GM23338 (cell line): ENCODE data around the gene STX8. TPM values are rescaled to one million over a fixed set of nuclear protein-coding genes. Genes with fewer than 3 reads are reported as not detected.

Experiments used
- ATAC-seq: fragments of 200-7000 bp; cut with Tn5 transposase; 3 replicates; pipeline ENCODE4 v1.9.1; 2020
- DNase-seq: peaks from one replicate; pipeline ENCODE4 v3.0.0-alpha.2; 2015; ENCODE audit warnings: low spot score
- H2AFZ ChIP-seq: fragments of 200-600 bp; sonication (generic); 2 replicates; pipeline ENCODE4 v1.8.0; 2016; ENCODE audit warnings: antibody characterized with exemption, mild to moderate bottlenecking, moderate library complexity
- H3F3A ChIP-seq: fragments of 200-600 bp; sonication (generic); replicated peaks from 2 replicates; pipeline ENCODE4 v1.8.0; 2017; ENCODE audit warnings: antibody characterized with exemption, mixed run types, low read depth
- H3K27ac ChIP-seq: fragments of 200-600 bp; sonication (generic); 2 replicates; pipeline ENCODE4 v1.6.1; 2016; ENCODE audit warnings: low read depth
- H3K27me3 ChIP-seq: fragments of 200-600 bp; sonication (generic); 2 replicates; pipeline ENCODE4 v1.8.0; 2016; ENCODE audit warnings: mild to moderate bottlenecking, mixed run types, moderate library complexity; ENCODE audit not compliant: insufficient read depth
- H3K36me3 ChIP-seq: fragments of 200-600 bp; sonication (generic); 2 replicates; pipeline ENCODE4 v1.8.0; 2016; ENCODE audit warnings: mild to moderate bottlenecking; ENCODE audit not compliant: insufficient read depth
- H3K4me1 ChIP-seq: fragments of 200-600 bp; sonication (generic); 2 replicates; pipeline ENCODE4 v1.8.0; 2016; ENCODE audit warnings: mild to moderate bottlenecking, moderate library complexity; ENCODE audit not compliant: insufficient read depth
- H3K4me2 ChIP-seq: fragments of 200-600 bp; sonication (generic); 2 replicates; pipeline ENCODE4 v1.7.1; 2017; ENCODE audit warnings: mixed run types
- H3K4me3 ChIP-seq: fragments of 200-600 bp; sonication (generic); 2 replicates; pipeline ENCODE4 v1.6.1; 2016; ENCODE audit warnings: mixed run types
- H3K79me2 ChIP-seq: fragments of 200-600 bp; sonication (generic); replicated peaks from 2 replicates; pipeline ENCODE4 v1.8.0; 2017; ENCODE audit warnings: mild to moderate bottlenecking; ENCODE audit not compliant: insufficient read depth
- H3K9me2 ChIP-seq: fragments of 200-600 bp; sonication (generic); 2 replicates; pipeline ENCODE4 v1.8.0; 2017; ENCODE audit not compliant: insufficient read depth
- H4K20me1 ChIP-seq: fragments of 200-600 bp; sonication (generic); replicated peaks from 2 replicates; pipeline ENCODE4 v1.8.0; 2017; ENCODE audit warnings: mild to moderate bottlenecking; ENCODE audit not compliant: insufficient read depth
- H3K27ac Mint-ChIP-seq: 2 replicates; pipeline ENCODE4 v1.8.0; 2020; ENCODE audit warnings: inconsistent platforms, mild to moderate bottlenecking, moderate library complexity, mixed read lengths
- H3K27me3 Mint-ChIP-seq: 3 replicates; pipeline ENCODE4 v1.8.0; 2022; ENCODE audit warnings: low read depth, mild to moderate bottlenecking, moderate library complexity, mixed read lengths, inconsistent platforms; ENCODE audit not compliant: insufficient read depth, poor library complexity
- H3K36me3 Mint-ChIP-seq: 3 replicates; pipeline ENCODE4 v1.8.0; 2021; ENCODE audit warnings: low read depth, mild to moderate bottlenecking, inconsistent platforms, moderate library complexity, mixed read lengths
- H3K4me1 Mint-ChIP-seq: 3 replicates; pipeline ENCODE4 v1.8.0; 2020; ENCODE audit warnings: mild to moderate bottlenecking, inconsistent platforms, mixed read lengths
- H3K4me3 Mint-ChIP-seq: 3 replicates; pipeline ENCODE4 v1.8.0; 2021; ENCODE audit warnings: moderate library complexity, mild to moderate bottlenecking, inconsistent platforms, mixed read lengths
- H3K9me3 Mint-ChIP-seq: 3 replicates; pipeline ENCODE4 v1.8.0; 2020; ENCODE audit warnings: moderate library complexity, mild to moderate bottlenecking, inconsistent platforms, mixed read lengths
- CREB1 ChIP-seq: fragments of 250-450 bp; sonication (Bioruptor Pico); IDR thresholded peaks from 2 replicates; pipeline ENCODE4 v1.5.0; 2020; ENCODE audit warnings: low read depth, mild to moderate bottlenecking, moderate library complexity
- CTCF ChIP-seq, 2 experiments: fragments of 200-600 bp in 1 of 2; sonication (generic) in 1 of 2; conservative IDR thresholded peaks; 2 replicates each; pipeline versions ENCODE4 v1.5.1 to v1.6.1; 2016 to 2017; ENCODE audit warnings: antibody characterized with exemption in 2 of 2, low read depth in 2 of 2, mild to moderate bottlenecking in 2 of 2, moderate library complexity in 1 of 2
- ETS1 ChIP-seq: IDR thresholded peaks from 2 replicates; pipeline ENCODE4 v1.6.1; 2016; ENCODE audit warnings: antibody characterized with exemption
- EZH2phosphoT487 ChIP-seq: fragments of 200-600 bp; sonication (generic); IDR thresholded peaks from one replicate; pipeline ENCODE4 v1.8.1; 2018; ENCODE audit warnings: antibody characterized with exemption; ENCODE audit not compliant: unreplicated experiment
- JUNB ChIP-seq: IDR thresholded peaks from one replicate; pipeline ENCODE4 v1.6.1; 2016; ENCODE audit warnings: antibody characterized with exemption; ENCODE audit not compliant: unreplicated experiment
- NANOG ChIP-seq: IDR thresholded peaks from 2 replicates; pipeline ENCODE4 v1.6.1; 2016; ENCODE audit warnings: antibody characterized with exemption, borderline replicate concordance
- POLR2AphosphoS5 ChIP-seq: IDR thresholded peaks from 2 replicates; pipeline ENCODE4 v1.6.1; 2016; ENCODE audit warnings: antibody characterized with exemption, low read depth
- REST ChIP-seq: IDR thresholded peaks from one replicate; pipeline ENCODE4 v1.6.1; 2018; ENCODE audit warnings: antibody characterized with exemption; ENCODE audit not compliant: unreplicated experiment
- STAT1 ChIP-seq: IDR thresholded peaks from one replicate; pipeline ENCODE4 v1.6.1; 2016; ENCODE audit warnings: antibody characterized with exemption; ENCODE audit not compliant: unreplicated experiment
- ZNF114 ChIP-seq: fragments of 250-450 bp; sonication (Bioruptor Pico); IDR thresholded peaks from 2 replicates; pipeline ENCODE4 v1.5.0; 2020; ENCODE audit warnings: mild to moderate bottlenecking, moderate library complexity
- ZNF331 ChIP-seq: fragments of 250-450 bp; sonication (Bioruptor Pico); IDR thresholded peaks from 2 replicates; pipeline ENCODE4 v1.5.0; 2020; ENCODE audit warnings: low read depth, mild to moderate bottlenecking, moderate library complexity
- ZNF462 ChIP-seq: fragments of 250-450 bp; sonication (Bioruptor Pico); IDR thresholded peaks from 2 replicates; pipeline ENCODE4 v1.5.0; 2020; ENCODE audit warnings: mild to moderate bottlenecking, moderate library complexity
- polyA plus RNA-seq: library from polyadenylated mRNA; unstranded; fragments of >200 nt; fragmentation: Nextera tagmentation; extraction: Ambion mirVana; gene quantifications from 2 replicates; pipeline ENCODE4 v1.2.1, GENCODE V29; 2016
- total RNA-seq: library from RNA; depleted of rRNA; stranded (reverse); fragments of >200 nt; shearing (Covaris generic); gene quantifications from 2 replicates; pipeline ENCODE4 v1.2.3, GENCODE V29; 2014

STX8 gene
- total and polyA plus RNA-seq, 2 experiments from 2014 or later: 59.4 to 82.3 TPM

GRCh38 chr17:9215465-9215864, 360.2 kb downstream of the STX8 start (continued):
- TF ChIP-seq ZNF462 (CRISPR knock-in tag) (no peak), ZNF331 (CRISPR knock-in tag) (no peak), ETS1 (no peak), POLR2AphosphoS5 (no peak)

- H3K4me1 Mint-ChIP-seq: peaks cover 5% of the 10 kb centered on the region
- 0 out of 2 replicates have a peak, but pooled peaks cover 6% of the 10 kb centered on the region for H3K36me3 ChIP-seq
- no peak overlapping the region for H3K27ac Mint-ChIP-seq
- H3K36me3 Mint-ChIP-seq: peaks cover 8% of the 10 kb centered on the region
- no peak overlapping the region for H3K27ac ChIP-seq
- DNase-seq: no peak
- H3K4me3 Mint-ChIP-seq: no peak overlapping the region
- H3K27me3 Mint-ChIP-seq: peaks cover 6% of the 10 kb centered on the region
- ATAC-seq: no peak
- H4K20me1 ChIP-seq: no peaks in the 10 kb centered on the region
- no peaks in the 10 kb centered on the region for H3K4me1 ChIP-seq
- no peaks in the 10 kb centered on the region for H3K79me2 ChIP-seq
- no peak overlapping the region for H3K4me3 ChIP-seq
- no peaks in the 10 kb centered on the region for H3K27me3 ChIP-seq
- no peak overlapping the region for H3K4me2 ChIP-seq
- no peaks in the 10 kb centered on the region for H3F3A ChIP-seq
- no peaks in the 10 kb centered on the region for H3K9me2 ChIP-seq
- no peak overlapping the region for H2AFZ ChIP-seq
- peaks cover 18% of the 10 kb centered on the region; the same call in 2 of the 3 replicates for H3K9me3 Mint-ChIP-seq
- no peak for TF ChIP-seq REST
- TF ChIP-seq NANOG: no peak
- no peak for TF ChIP-seq JUNB
- TF ChIP-seq POLR2AphosphoS5: no peak
- TF ChIP-seq CREB1 (CRISPR knock-in tag): no peak
- TF ChIP-seq ETS1: no peak
- no peak for TF ChIP-seq EZH2phosphoT487
- TF ChIP-seq ZNF331 (CRISPR knock-in tag): no peak
- no peak for TF ChIP-seq CTCF (conservative IDR thresholded peaks at IDR 0.05; ENCODE audit: low read depth in 2 of 2)
- no peak for TF ChIP-seq STAT1
- TF ChIP-seq ZNF114 (CRISPR knock-in tag): no peak
Observed at GRCh38 chr17:9213303-9213640, 362.3 kb downstream of the STX8 start.
